Activated naive CD8-positive, alpha-beta T cell (primary cell): ENCODE results near the gene KIF21B.

ENCODE experiments used
- H3K27ac Mint-ChIP-seq: one replicate; pipeline ENCODE4 v1.8.0; 2021; ENCODE audit warnings: mixed read lengths
- H3K27me3 Mint-ChIP-seq: one replicate; pipeline ENCODE4 v1.8.0; 2021; ENCODE audit warnings: mixed read lengths
- H3K36me3 Mint-ChIP-seq: one replicate; pipeline ENCODE4 v1.8.0; 2021; ENCODE audit warnings: mixed read lengths
- H3K4me1 Mint-ChIP-seq: one replicate; pipeline ENCODE4 v1.8.0; 2021; ENCODE audit warnings: low read depth, mixed read lengths
- H3K4me3 Mint-ChIP-seq: one replicate; pipeline ENCODE4 v1.8.0; 2021; ENCODE audit warnings: mild to moderate bottlenecking, mixed read lengths
- H3K9me3 Mint-ChIP-seq: one replicate; pipeline ENCODE4 v1.8.0; 2021; ENCODE audit warnings: low read depth, mixed read lengths

Gene KIF21B

GRCh38 chr1:201053155-201053860 lies 29.8 kb upstream of the KIF21B start:
- H3K27me3 Mint-ChIP-seq: no peaks in the 10 kb centered on the region
- no peak overlapping the region for H3K27ac Mint-ChIP-seq
- peaks cover 4% of the 10 kb centered on the region for H3K4me1 Mint-ChIP-seq
- no peaks in the 10 kb centered on the region for H3K9me3 Mint-ChIP-seq
- no peak overlapping the region for H3K4me3 Mint-ChIP-seq
- no peaks in the 10 kb centered on the region for H3K36me3 Mint-ChIP-seq

- Mint-ChIP-seq H3K4me1 (no peaks in the 10 kb centered on the region), H3K36me3 (no peaks in the 10 kb centered on the region), H3K27ac (no peak overlapping the region), H3K4me3 (no peak overlapping the region), H3K27me3 (no peaks in the 10 kb centered on the region), H3K9me3 (no peaks in the 10 kb centered on the region)
These were observed 27.9 kb upstream of the KIF21B start for GRCh38 chr1:201051399-201051798.

GRCh38 chr1:201050515-201051277 lies 27.2 kb upstream of the KIF21B start:
- H3K4me3 Mint-ChIP-seq: no peak overlapping the region
- H3K4me1 Mint-ChIP-seq: no peaks in the 10 kb centered on the region
- H3K27me3 Mint-ChIP-seq: no peaks in the 10 kb centered on the region
- H3K9me3 Mint-ChIP-seq: no peaks in the 10 kb centered on the region
- no peaks in the 10 kb centered on the region for H3K36me3 Mint-ChIP-seq
- H3K27ac Mint-ChIP-seq: no peak overlapping the region

DNA sequence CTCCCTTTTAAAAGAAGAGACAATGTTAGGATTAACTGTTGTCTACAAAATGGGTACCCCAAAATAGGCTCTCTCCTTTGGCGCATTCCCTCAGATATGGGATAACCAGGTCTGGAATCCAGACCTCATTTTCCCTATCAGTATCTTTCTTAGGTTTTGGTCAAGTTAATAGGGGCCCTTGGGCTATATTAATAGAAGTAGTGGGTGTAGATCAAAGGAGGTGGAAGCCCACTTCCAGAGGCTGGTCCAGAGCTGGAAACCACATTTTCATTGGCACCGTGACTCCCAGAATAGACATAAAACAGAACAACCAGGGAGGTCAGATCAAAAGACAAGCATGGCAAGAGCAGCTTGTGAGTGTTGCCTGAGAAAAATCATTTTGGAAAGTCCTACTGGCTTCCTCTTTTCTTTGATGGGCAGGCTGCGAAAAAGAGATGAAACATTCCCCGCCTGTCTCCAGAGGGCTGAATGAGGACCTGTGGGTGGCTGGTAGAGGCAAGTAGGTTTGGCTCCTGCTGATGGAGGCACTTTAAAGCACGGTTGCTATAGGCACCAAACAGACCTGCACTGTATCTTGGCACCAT lies 25.8 kb upstream of the KIF21B start:
- Mint-ChIP-seq H3K9me3 (no peaks in the 10 kb centered on the region), H3K27ac (no peak overlapping the region), H3K27me3 (no peaks in the 10 kb centered on the region), H3K4me1 (no peaks in the 10 kb centered on the region), H3K4me3 (no peak overlapping the region), H3K36me3 (no peaks in the 10 kb centered on the region)

- Mint-ChIP-seq H3K27me3 (no peaks in the 10 kb centered on the region), H3K4me1 (no peaks in the 10 kb centered on the region), H3K36me3 (no peaks in the 10 kb centered on the region), H3K27ac (no peak overlapping the region), H3K4me3 (no peak overlapping the region), H3K9me3 (no peaks in the 10 kb centered on the region)
These were observed 25.0 kb upstream of the KIF21B start for GRCh38 chr1:201048521-201048920.

- peaks cover 3% of the 10 kb centered on the region for H3K4me1 Mint-ChIP-seq
- no peaks in the 10 kb centered on the region for H3K9me3 Mint-ChIP-seq
- no peaks in the 10 kb centered on the region for H3K27me3 Mint-ChIP-seq
- H3K36me3 Mint-ChIP-seq: no peaks in the 10 kb centered on the region
- no peak overlapping the region for H3K27ac Mint-ChIP-seq
- no peak overlapping the region for H3K4me3 Mint-ChIP-seq
These were observed 20.6 kb upstream of the KIF21B start for GRCh38 chr1:201044119-201044518.

GRCh38 chr1:201042779-201043461 lies 19.4 kb upstream of the KIF21B start:
- H3K4me3 Mint-ChIP-seq: no peak overlapping the region
- H3K36me3 Mint-ChIP-seq: no peaks in the 10 kb centered on the region
- no peaks in the 10 kb centered on the region for H3K9me3 Mint-ChIP-seq
- no peak overlapping the region for H3K27ac Mint-ChIP-seq
- no peaks in the 10 kb centered on the region for H3K27me3 Mint-ChIP-seq
- H3K4me1 Mint-ChIP-seq: peaks cover 3% of the 10 kb centered on the region

- peaks cover 3% of the 10 kb centered on the region for H3K4me1 Mint-ChIP-seq
- H3K27ac Mint-ChIP-seq: no peak overlapping the region
- H3K36me3 Mint-ChIP-seq: no peaks in the 10 kb centered on the region
- no peaks in the 10 kb centered on the region for H3K27me3 Mint-ChIP-seq
- no peak overlapping the region for H3K4me3 Mint-ChIP-seq
- no peaks in the 10 kb centered on the region for H3K9me3 Mint-ChIP-seq
These were observed 17.5 kb upstream of the KIF21B start for GRCh38 chr1:201041011-201041410.

DNA sequence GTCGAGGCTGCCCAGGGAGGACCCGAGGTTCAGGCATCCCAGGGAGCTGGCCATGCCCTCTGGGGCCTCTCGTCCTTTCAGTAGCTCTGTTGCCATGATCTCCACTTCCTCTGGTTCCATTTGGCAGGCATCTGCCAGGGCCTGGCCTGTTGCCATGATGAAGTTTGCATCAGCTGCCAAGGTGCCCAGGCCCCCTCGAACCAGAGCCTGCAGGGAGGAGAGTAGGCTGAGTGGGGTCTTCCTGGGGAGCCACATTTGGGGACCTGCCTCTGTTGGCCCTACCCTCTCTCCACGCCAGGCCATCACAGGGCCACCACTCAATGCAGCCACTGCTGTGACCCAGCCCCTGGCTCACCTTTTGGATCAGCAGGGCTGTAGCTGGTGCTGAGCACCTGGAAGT lies 16.4 kb upstream of the KIF21B start:
- Mint-ChIP-seq H3K27me3 (no peaks in the 10 kb centered on the region), H3K4me3 (no peak overlapping the region), H3K9me3 (no peaks in the 10 kb centered on the region), H3K27ac (no peak overlapping the region), H3K4me1 (peaks cover 3% of the 10 kb centered on the region), H3K36me3 (no peaks in the 10 kb centered on the region)

DNA sequence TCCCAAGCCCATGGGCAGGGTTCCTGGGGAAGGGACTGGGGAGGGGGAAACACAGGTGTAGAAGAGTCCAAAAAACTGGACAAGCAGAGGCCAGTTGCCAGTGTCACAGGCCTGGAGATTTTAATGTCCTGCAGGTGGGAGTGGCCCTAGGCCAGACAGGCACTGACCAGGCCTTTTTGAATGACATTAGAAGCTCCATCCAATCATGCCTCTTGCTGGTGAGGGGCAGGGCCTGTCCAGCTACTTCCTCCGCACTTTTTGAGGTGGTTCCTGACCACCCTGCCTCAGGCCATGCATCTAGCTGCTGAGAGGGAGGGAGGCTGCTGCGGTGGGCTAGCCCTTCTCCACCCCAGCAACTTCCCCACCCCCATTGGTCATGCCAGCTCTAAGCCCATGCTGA lies 15.9 kb upstream of the KIF21B start:
- Mint-ChIP-seq H3K27ac (no peak overlapping the region), H3K4me3 (no peak overlapping the region), H3K9me3 (no peaks in the 10 kb centered on the region), H3K4me1 (peaks cover 3% of the 10 kb centered on the region), H3K36me3 (no peaks in the 10 kb centered on the region), H3K27me3 (no peaks in the 10 kb centered on the region)

DNA sequence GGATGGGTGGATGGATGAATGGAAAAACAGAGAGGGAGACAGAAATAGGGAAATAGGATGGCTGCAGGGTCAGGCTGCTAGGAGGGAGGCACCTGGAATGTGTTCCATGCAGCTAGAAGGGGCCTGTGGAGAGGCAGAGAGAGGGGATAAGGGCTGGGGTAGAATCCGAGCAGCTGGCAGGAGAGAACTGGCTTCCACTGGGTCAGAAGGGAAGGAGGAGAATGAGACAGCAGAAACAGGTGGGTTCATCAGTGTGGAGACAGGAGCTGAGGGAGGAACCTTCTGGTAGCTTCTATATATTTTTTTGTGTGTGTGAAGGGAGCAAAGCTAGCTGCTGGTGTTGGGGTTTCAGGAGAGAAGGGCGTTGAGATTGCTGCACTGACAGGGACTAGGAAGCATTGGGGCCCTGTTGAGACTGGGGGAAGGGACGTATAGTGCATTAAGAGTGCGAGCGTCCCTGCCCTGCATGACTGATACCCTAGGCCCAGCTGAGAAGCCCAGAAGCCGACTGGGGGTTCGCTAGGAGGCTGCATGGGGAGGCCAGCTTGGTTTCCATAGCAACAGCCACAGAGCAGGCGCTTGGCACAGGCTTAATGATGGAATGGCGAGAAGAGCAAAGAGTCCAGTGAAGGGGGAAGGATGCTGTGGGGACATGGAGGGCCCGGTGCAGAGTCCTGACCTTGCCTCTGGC lies 14.8 kb upstream of the KIF21B start:
- Mint-ChIP-seq H3K4me3 (no peak overlapping the region), H3K36me3 (no peaks in the 10 kb centered on the region), H3K27ac (no peak overlapping the region), H3K27me3 (no peaks in the 10 kb centered on the region), H3K9me3 (no peaks in the 10 kb centered on the region), H3K4me1 (peaks cover 3% of the 10 kb centered on the region)

GRCh38 chr1:201036188-201036842 lies 12.8 kb upstream of the KIF21B start:
- Mint-ChIP-seq H3K4me3 (no peak overlapping the region), H3K9me3 (no peaks in the 10 kb centered on the region), H3K4me1 (no peaks in the 10 kb centered on the region), H3K27me3 (no peaks in the 10 kb centered on the region), H3K27ac (no peak overlapping the region), H3K36me3 (no peaks in the 10 kb centered on the region)

DNA sequence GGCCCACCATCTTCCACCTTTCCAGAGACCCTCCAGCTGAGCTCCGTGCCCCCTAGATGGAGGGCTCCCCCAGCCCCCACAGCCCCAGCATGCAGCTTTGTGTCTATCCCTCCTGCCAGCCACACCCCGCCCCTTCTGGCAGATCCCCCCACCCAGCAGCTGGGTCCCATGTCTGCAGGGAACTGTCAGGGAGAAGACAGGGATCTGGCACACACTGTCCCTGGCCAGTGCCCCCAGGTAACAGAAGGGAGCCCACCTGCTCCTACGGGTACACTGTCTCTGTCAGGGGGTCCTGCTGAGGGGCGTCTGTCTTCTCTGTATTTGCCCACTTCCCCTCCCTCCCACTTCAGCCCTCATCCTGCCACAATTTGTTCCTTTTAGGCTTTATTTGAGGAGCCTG lies 11.2 kb upstream of the KIF21B start:
- Mint-ChIP-seq H3K4me3 (no peak overlapping the region), H3K36me3 (no peaks in the 10 kb centered on the region), H3K27ac (no peak overlapping the region), H3K27me3 (no peaks in the 10 kb centered on the region), H3K9me3 (no peaks in the 10 kb centered on the region), H3K4me1 (no peaks in the 10 kb centered on the region)

DNA sequence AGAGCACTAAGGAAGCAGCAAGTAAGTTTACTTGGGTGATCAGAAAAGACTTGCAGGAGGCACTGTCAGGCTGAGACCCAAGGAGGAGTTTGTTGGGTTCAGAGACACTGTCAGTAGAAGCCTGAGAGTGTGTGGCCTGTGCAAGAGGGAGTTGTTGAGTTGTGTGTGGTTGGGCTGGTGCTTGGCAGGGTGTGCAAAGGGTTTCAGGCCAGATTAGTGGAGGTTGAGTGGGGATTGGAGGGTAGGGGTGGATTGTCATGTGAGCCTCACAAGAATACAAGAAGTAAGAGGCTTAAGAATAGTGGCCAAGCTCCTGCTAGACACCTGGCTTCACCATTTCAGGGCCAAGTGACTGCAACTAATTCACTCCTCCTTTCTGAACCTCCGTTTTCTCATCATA lies 8.9 kb upstream of the KIF21B start:
- Mint-ChIP-seq H3K36me3 (no peaks in the 10 kb centered on the region), H3K9me3 (no peaks in the 10 kb centered on the region), H3K4me3 (no peak overlapping the region), H3K27me3 (no peaks in the 10 kb centered on the region), H3K27ac (no peak overlapping the region), H3K4me1 (no peaks in the 10 kb centered on the region)
